ENCODE results near the gene ICAM4. TPM values are rescaled to one million over a fixed set of nuclear protein-coding genes. Genes with fewer than 3 reads are reported as not detected.

Gene ICAM4
- total and polyA plus RNA-seq, 2 of the 13 experiments (the other 11 are each of a cell fraction or from before 2014, with no cell fraction given): 2.9 to 4.0 TPM

- TF ChIP-seq ZNF407 (CRISPR knock-in tag; IDR thresholded peaks at IDR 0.05; ENCODE audit: not compliant biosample characterization): peak; percentile 12
- TF ChIP-seq TBX2 (CRISPR knock-in tag; IDR thresholded peaks at IDR 0.05; ENCODE audit: borderline replicate concordance): no peak
- no peak for TF ChIP-seq CENPX (CRISPR knock-in tag; IDR thresholded peaks at IDR 0.05)
- no peak for TF ChIP-seq ZBTB2 (CRISPR knock-in tag; IDR thresholded peaks at IDR 0.05; ENCODE audit: low read depth)
These were observed 15.1 kb upstream of the ICAM4 start (continued) for GRCh38 chr19:10271543-10272086.
